Astrocyte (in vitro differentiated cells and primary cell): ENCODE results near the gene SHC1.

Experiments
- CTCF ChIP-seq: IDR thresholded peaks from 2 replicates; pipeline ENCODE4 v1.5.1; 2011; ENCODE audit warnings: low read depth, mild to moderate bottlenecking, inconsistent platforms, low read length, moderate library complexity; ENCODE audit not compliant: insufficient read depth
- EZH2 ChIP-seq: IDR thresholded peaks from 2 replicates; pipeline ENCODE4 v1.6.1; 2012; ENCODE audit warnings: mild to moderate bottlenecking, low read length, inconsistent platforms; ENCODE audit not compliant: insufficient read depth

- TF ChIP-seq EZH2 (no peak), CTCF (no peak)
Measured at GRCh38 chr1:154941333-154942013, 29.1 kb downstream of the SHC1 start.
